Measurements from ENCODE around the gene MLIP. TPM values are rescaled to one million over a fixed set of nuclear protein-coding genes. Genes with fewer than 3 reads are reported as not detected.

MLIP gene
- total RNA-seq, 2 experiments from 2014 or later, result not detected

DNA sequence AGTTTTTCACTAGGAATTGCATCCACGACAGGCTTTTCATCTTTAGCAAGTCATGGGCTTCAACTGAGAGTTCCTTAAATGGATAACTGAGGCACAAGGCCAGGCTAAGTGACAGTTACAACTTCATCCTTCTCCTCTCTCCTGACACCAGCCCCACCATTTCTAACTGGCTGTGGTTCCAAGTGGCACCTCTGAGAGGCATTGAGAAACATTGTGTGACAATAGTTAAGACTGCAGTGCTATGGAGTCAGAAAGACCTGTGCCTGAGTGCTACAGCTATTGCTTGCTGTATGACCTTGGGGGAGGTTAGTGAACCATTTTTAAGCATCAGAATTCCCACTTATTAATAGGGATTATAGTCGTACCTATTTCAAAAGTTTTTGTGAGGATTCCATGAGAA is 26.2 kb upstream of the MLIP start:
- Mint-ChIP-seq H3K4me1 (no peaks in the 10 kb centered on the region), H3K9me3 (no peaks in the 10 kb centered on the region), H3K27ac (no peak overlapping the region), H3K36me3 (ENCODE audit: low read depth) (no peaks in the 10 kb centered on the region), H3K27me3 (peaks cover 2% of the 10 kb centered on the region), H3K4me3 (no peak overlapping the region)
- POLR2A ChIA-PET, result no interaction called here
- CTCF ChIA-PET, result no interaction called here
- DNase-seq, result no peak

DNA sequence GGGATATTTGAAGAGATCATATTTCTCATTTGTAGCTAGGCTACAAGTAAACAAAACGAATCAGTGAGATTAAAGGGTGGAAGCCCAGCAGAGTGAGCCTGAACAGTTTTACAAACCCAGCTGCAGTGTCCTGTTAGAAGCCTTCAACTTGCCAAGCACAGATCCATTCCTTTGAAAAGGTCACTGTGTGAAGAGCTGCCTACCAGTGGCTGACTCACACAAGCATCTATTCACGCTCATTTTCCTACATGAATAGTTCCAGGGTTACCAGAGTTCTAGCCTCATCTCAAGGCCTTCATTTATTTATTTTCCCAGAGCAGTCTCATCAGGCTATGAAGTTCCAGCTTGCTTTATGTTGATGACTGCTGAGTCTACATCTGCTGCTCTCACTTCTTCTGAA is 25.7 kb upstream of the MLIP start:
- CTCF ChIA-PET, result no interaction called here
- Mint-ChIP-seq H3K36me3 (ENCODE audit: low read depth) (no peaks in the 10 kb centered on the region), H3K4me3 (no peak overlapping the region), H3K27me3 (peaks cover 2% of the 10 kb centered on the region), H3K4me1 (no peaks in the 10 kb centered on the region), H3K27ac (no peak overlapping the region), H3K9me3 (no peaks in the 10 kb centered on the region)
- POLR2A ChIA-PET, result no interaction called here
- no peak for DNase-seq

DNA sequence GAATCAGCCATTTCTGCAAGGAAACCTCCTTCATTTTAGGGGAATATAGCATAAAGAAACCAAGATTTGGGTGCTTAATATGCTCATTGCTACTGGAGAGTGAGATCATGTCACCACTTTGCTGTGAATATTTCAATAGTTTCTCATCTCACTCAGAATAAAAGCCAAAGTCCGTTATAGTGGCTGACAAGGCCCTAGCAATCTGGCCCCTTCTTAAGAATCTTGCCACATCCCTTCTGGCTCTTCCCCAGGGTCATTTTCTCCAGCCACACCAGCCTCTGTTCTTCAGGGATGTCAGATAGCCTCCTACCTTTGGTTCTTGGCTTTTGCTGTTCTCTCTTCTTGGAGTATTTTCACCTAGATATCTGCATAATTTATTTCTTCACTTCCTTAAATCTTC is 24.8 kb upstream of the MLIP start:
- Mint-ChIP-seq H3K9me3 (no peaks in the 10 kb centered on the region), H3K27ac (no peak overlapping the region), H3K27me3 (peaks cover 2% of the 10 kb centered on the region), H3K4me1 (no peaks in the 10 kb centered on the region), H3K36me3 (ENCODE audit: low read depth) (no peaks in the 10 kb centered on the region), H3K4me3 (no peak overlapping the region)
- CTCF ChIA-PET, result no interaction called here
- no peak for DNase-seq
- POLR2A ChIA-PET, result no interaction called here

DNA sequence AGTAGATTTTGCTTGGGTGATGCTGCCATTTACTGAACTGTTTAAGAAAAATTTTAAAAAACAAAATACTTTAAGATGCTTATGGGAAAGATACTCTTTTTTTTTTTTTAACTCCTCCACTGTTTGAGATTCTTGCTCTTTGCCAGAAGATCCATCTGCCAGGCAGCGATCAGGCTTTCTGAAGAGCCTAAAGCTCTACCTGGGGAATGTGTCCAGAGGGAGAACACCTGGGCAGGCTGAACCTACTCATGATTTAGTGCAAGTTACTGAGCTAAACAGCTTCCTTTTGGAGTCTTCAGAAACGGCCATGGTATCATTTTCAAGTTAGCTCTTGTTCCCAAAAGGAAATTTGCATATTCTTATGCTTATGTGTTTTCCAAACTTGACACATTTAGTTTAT is 23.5 kb upstream of the MLIP start:
- POLR2A ChIA-PET, result no interaction called here
- no peak overlapping the region for H3K4me3 Mint-ChIP-seq

DNA sequence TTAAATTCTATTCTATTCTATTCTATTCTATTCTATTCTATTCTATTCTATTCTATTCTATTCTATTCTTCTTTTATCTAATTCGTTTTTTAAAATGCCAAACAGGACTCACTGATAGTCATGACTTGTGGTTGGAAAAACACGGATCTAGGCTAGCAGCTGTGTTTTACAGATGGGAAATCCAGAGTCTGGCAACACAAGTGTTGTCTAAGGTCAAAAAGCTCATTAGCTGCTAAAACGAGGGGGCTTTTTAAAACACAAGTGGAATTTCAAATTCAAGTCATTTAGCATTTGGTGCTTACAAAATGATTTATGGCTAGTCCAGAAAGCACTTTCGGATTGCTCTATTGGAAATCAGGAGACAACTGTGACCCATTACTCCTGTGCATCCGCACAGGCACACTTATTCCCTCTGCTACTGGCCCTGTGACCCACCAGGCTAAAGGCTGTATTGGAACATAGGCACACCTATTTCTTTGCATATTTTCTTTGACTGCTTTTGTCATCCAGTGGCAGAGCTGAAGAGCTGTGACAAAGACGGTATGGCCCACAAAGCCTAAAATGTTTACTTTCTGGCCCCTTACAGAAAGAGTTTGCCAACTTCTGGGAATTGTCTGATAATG is 17.8 kb upstream of the MLIP start:
- no peaks in the 10 kb centered on the region for H3K9me3 Mint-ChIP-seq
- no peak overlapping the region for H3K4me3 Mint-ChIP-seq
- peaks cover 3% of the 10 kb centered on the region for H3K27me3 Mint-ChIP-seq
- ChIA-PET CTCF (no interaction called here), POLR2A (no interaction called here)
- no peaks in the 10 kb centered on the region for H3K4me1 Mint-ChIP-seq
- H3K27ac Mint-ChIP-seq, result no peak overlapping the region
- no peaks in the 10 kb centered on the region for H3K36me3 Mint-ChIP-seq (ENCODE audit: low read depth)
- DNase-seq, result no peak

More for the DNA sequence above, 23.5 kb upstream of the MLIP start:
- Mint-ChIP-seq H3K27ac (no peak overlapping the region), H3K36me3 (ENCODE audit: low read depth) (no peaks in the 10 kb centered on the region), H3K4me1 (no peaks in the 10 kb centered on the region), H3K27me3 (peaks cover 2% of the 10 kb centered on the region), H3K9me3 (no peaks in the 10 kb centered on the region)
- no peak for DNase-seq
- CTCF ChIA-PET, result no interaction called here

DNA sequence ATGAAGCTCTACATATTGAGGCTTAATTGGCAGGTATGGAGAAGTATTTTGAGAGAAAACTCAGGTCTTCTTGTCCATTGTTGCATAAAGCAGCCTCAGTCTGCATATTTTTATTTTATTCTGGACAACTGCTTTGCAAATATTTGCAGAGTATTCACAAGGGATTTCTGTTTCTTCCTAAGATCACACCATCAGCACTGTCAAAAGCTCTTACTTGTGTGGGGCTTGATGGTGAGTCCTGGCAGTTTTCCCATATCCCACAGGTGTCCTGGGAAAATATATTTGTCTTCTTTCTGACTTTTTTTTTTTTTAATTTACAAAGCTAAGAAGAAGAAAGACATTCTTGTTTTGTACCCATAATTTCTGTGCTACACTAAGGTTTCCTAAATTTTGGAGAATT is 16.9 kb upstream of the MLIP start:
- Mint-ChIP-seq H3K9me3 (no peaks in the 10 kb centered on the region), H3K4me1 (no peaks in the 10 kb centered on the region), H3K4me3 (no peak overlapping the region), H3K27ac (no peak overlapping the region), H3K36me3 (ENCODE audit: low read depth) (no peaks in the 10 kb centered on the region), H3K27me3 (peaks cover 3% of the 10 kb centered on the region)
- ChIA-PET CTCF (no interaction called here), POLR2A (no interaction called here)
- no peak for DNase-seq

DNA sequence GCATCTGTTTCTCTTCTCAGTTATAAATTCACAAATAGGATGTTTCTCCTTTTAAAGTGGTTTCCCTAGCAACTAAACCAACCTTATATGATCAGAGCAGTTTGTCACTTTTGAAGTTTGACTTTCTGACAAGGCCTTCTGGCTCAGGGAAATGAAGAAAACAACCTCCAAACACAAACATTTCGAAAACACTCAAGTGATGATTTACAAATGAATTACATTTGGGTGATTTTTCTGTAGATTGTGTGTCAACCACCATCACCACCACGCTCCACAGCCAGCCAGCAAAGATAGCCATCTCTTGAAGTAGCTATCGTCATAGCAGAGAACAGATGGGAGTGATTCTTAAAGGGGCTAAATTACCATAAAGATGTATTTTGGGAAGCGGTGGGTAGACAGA is 16.5 kb upstream of the MLIP start:
- H3K9me3 Mint-ChIP-seq, result no peaks in the 10 kb centered on the region
- POLR2A ChIA-PET, result no interaction called here
- H3K27me3 Mint-ChIP-seq, result peaks cover 3% of the 10 kb centered on the region
- no peak overlapping the region for H3K4me3 Mint-ChIP-seq
- no peaks in the 10 kb centered on the region for H3K36me3 Mint-ChIP-seq (ENCODE audit: low read depth)
- no peak overlapping the region for H3K27ac Mint-ChIP-seq
- H3K4me1 Mint-ChIP-seq, result no peaks in the 10 kb centered on the region
- DNase-seq, result no peak
- CTCF ChIA-PET, result no interaction called here

DNA sequence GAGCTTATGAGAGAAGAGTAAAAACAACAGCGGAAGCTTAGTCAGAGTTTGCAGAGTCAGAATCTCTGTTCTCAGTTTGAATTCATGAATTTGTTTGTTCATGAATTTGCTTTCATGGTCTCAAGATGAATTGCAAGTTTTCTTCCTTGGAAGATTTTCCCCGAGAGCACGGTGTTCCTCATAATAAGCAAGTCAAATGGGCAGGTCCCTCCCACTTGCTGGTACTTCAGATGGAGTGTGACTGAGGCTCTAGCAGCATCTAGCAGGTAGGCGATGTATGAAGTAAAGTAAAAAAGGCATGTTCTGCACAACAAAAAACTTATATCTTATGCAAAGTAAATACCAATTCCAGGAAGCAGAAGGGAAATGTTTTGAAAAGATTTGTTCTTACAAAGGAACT is 15.5 kb upstream of the MLIP start:
- H3K4me3 Mint-ChIP-seq, result no peak overlapping the region
- no peaks in the 10 kb centered on the region for H3K36me3 Mint-ChIP-seq (ENCODE audit: low read depth)
- H3K27ac Mint-ChIP-seq, result no peak overlapping the region
- CTCF ChIA-PET, result no interaction called here
- POLR2A ChIA-PET, result no interaction called here
- no peaks in the 10 kb centered on the region for H3K9me3 Mint-ChIP-seq
- no peak for DNase-seq
- peaks cover 3% of the 10 kb centered on the region for H3K27me3 Mint-ChIP-seq
- no peaks in the 10 kb centered on the region for H3K4me1 Mint-ChIP-seq

DNA sequence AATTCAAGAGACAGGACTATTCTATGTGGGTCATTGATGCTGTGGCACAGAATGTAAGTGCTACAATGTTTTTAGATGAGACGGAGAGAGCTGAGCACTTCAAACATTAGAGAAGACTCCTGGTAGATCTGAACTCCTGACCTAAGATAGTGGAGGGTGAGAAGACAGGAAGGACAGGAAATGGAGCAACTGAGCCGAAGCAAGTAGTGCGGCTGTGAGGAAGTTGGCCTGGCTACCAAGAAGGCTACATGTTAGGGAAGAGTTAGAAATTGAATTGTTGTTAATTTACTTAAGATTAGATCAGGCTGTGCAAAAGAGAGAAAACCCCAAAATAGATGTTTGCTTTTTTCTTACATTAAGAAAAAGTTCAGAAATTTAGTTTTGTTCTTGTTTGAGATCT is 14.4 kb upstream of the MLIP start:
- Mint-ChIP-seq H3K36me3 (ENCODE audit: low read depth) (no peaks in the 10 kb centered on the region), H3K4me3 (no peak overlapping the region), H3K9me3 (no peaks in the 10 kb centered on the region), H3K27me3 (peaks cover 3% of the 10 kb centered on the region), H3K27ac (no peak overlapping the region), H3K4me1 (no peaks in the 10 kb centered on the region)
- ChIA-PET POLR2A (no interaction called here), CTCF (no interaction called here)
- no peak for DNase-seq

DNA sequence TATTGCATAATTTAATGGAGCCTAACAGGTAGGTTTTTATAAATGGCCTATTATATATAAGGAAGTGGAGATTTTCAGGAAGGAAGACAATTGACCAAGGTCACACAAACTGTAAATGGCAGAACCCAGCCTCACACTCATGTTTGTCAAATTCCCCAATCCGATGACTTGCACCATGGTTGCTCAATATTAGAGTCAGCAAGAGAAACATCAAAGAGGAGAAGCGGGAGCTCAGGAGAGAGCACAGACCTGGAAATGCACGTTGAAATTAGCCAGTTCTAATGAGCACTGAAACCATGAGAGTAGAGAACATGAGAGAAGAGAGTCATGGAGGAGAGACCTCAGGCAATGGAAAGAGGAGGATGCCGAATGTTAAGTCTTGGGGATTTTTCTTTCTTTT is 13.5 kb upstream of the MLIP start:
- Mint-ChIP-seq H3K4me1 (no peaks in the 10 kb centered on the region), H3K27ac (no peak overlapping the region), H3K4me3 (no peak overlapping the region), H3K36me3 (ENCODE audit: low read depth) (no peaks in the 10 kb centered on the region), H3K27me3 (peaks cover 3% of the 10 kb centered on the region), H3K9me3 (no peaks in the 10 kb centered on the region)
- ChIA-PET CTCF (no interaction called here), POLR2A (no interaction called here)
- DNase-seq, result no peak

DNA sequence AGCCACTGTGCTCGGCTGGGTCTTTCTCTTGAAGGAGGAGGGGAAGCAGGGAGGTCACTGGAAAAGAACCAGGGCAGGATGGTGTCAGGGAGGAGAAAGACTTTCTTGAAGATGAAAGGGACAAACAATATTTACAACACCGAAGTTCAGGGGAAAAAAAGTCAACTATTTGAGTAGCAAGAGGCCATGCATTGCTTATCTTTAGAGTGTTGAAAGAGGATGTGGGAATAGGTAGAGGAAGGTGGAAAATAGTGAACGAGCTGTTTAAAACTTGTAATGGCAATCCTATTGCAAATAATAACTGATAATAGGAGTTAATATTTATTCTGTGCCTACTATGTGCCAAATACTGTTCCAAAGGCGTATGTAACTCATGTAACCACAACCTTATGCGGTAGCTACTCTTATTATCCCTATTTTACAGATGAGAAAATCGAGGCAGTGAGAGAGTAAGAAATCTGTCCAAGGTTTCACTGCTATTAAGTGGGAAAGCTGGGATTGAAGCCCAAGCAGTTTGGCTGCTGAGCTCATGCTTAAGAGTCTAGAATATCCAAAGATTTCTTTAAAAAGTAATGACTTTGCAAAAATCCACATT is 12.7 kb upstream of the MLIP start:
- no peak for DNase-seq
- ChIA-PET CTCF (no interaction called here), POLR2A (no interaction called here)
- H3K9me3 Mint-ChIP-seq, result no peaks in the 10 kb centered on the region
- no peaks in the 10 kb centered on the region for H3K4me1 Mint-ChIP-seq
- no peaks in the 10 kb centered on the region for H3K36me3 Mint-ChIP-seq (ENCODE audit: low read depth)
- H3K4me3 Mint-ChIP-seq, result no peak overlapping the region
- H3K27me3 Mint-ChIP-seq, result peaks cover 5% of the 10 kb centered on the region
- H3K27ac Mint-ChIP-seq, result no peak overlapping the region

DNA sequence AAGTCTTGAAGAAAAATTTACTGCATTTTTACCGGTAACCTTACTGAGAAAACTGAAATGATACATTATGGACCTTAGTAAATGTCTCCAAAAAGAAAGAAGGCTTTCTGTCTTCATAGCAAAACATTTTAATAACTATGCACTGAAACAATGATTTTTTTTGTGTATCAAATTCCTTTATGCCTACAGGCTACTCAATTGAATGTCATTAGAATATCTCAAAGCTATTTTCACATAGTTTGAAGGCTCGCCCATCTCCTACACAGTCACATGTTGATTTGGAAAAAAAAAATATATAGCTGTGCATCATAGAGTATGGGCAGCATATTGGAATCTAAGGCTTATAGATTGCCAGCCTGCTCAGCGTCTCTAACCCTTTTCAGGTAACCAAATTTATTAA is 12.0 kb upstream of the MLIP start:
- no peaks in the 10 kb centered on the region for H3K4me1 Mint-ChIP-seq
- H3K27me3 Mint-ChIP-seq, result peaks cover 5% of the 10 kb centered on the region
- H3K9me3 Mint-ChIP-seq, result no peaks in the 10 kb centered on the region
- H3K36me3 Mint-ChIP-seq (ENCODE audit: low read depth), result no peaks in the 10 kb centered on the region
- ChIA-PET POLR2A (no interaction called here), CTCF (no interaction called here)
- no peak overlapping the region for H3K27ac Mint-ChIP-seq
- no peak for DNase-seq
- no peak overlapping the region for H3K4me3 Mint-ChIP-seq

DNA sequence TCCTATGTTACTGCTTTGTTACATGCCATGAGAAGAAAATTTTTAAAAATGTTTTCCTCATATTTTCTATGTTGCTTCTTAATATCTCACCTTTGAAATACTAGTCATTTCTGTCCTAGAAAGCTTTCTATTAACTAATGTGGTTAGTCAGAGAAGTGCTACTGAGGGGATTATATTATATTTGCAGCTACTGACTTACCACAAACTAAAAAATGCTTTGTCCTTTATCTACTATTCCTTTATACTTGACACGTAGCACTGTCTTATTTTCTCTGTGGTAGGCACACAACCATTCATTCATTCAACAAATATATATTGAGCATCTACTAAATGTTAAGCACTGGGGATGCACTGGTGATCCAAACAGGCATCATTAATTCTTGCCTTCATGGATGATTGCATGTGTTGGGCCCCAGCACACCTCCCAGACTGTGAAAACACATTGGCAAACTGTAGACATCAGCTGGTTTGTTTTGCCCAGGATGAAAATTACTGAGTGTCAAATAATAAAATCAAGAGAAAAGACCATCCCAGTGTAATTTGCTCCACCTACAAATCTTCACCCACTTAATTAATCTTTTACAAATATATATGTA is 10.7 kb upstream of the MLIP start:
- ChIA-PET POLR2A (no interaction called here), CTCF (no interaction called here)
- no peak for DNase-seq
- no peak overlapping the region for H3K27ac Mint-ChIP-seq
- no peak overlapping the region for H3K4me3 Mint-ChIP-seq
- peaks cover 5% of the 10 kb centered on the region for H3K27me3 Mint-ChIP-seq
- no peaks in the 10 kb centered on the region for H3K4me1 Mint-ChIP-seq
- no peaks in the 10 kb centered on the region for H3K9me3 Mint-ChIP-seq
- H3K36me3 Mint-ChIP-seq (ENCODE audit: low read depth), result no peaks in the 10 kb centered on the region

DNA sequence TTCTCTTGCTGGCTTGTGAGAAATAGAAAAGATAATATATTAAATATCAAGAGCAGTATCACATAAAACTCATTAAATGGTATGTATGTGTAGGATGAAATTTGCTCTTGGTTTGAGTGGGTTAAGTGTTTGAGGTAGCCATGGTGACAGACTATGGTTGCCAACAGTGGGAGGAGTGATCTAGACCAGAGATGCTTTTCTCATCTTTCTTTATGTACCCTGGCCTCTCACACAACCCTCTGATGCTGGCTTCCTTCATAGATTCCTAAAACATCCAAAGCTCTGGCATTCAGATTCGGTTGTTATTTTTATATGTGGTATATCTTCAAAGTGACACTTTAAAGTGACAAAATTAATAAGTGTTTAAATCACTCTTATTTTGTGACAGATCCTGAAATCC is 9.0 kb upstream of the MLIP start:
- no peak overlapping the region for H3K27ac Mint-ChIP-seq
- H3K4me1 Mint-ChIP-seq, result no peaks in the 10 kb centered on the region
- no peaks in the 10 kb centered on the region for H3K36me3 Mint-ChIP-seq (ENCODE audit: low read depth)
- ChIA-PET CTCF (no interaction called here), POLR2A (no interaction called here)
- no peak overlapping the region for H3K4me3 Mint-ChIP-seq
- no peaks in the 10 kb centered on the region for H3K9me3 Mint-ChIP-seq
- no peak for DNase-seq
- H3K27me3 Mint-ChIP-seq, result peaks cover 2% of the 10 kb centered on the region
